HepG2 (cell line): Measurements from ENCODE around the gene FBXW8.

Experiments
- JUND ChIP-seq: sonication (generic); formaldehyde crosslinking; IDR thresholded peaks from 2 replicates; pipeline ENCODE4 v1.8.0; 2022; ENCODE audit warnings: mild to moderate bottlenecking, missing genetic modification reagents
- ZFYVE20 ChIP-seq: sonication (generic); formaldehyde crosslinking; IDR thresholded peaks from 2 replicates; pipeline ENCODE4 v1.8.0; 2023; ENCODE audit warnings: low read depth, mild to moderate bottlenecking, moderate library complexity, missing genetic modification reagents, borderline replicate concordance
- ZNF430 ChIP-seq: sonication (generic); formaldehyde crosslinking; IDR thresholded peaks from 2 replicates; pipeline ENCODE4 v1.9.0; 2021; ENCODE audit warnings: mild to moderate bottlenecking, missing genetic modification reagents
- TF ChIP-seq, protein P1 (sequence below): sonication (generic); formaldehyde crosslinking; IDR thresholded peaks from 2 replicates; pipeline ENCODE4 v1.5.1; 2020; ENCODE audit warnings: mild to moderate bottlenecking, moderate library complexity, missing genetic modification reagents

DNA sequence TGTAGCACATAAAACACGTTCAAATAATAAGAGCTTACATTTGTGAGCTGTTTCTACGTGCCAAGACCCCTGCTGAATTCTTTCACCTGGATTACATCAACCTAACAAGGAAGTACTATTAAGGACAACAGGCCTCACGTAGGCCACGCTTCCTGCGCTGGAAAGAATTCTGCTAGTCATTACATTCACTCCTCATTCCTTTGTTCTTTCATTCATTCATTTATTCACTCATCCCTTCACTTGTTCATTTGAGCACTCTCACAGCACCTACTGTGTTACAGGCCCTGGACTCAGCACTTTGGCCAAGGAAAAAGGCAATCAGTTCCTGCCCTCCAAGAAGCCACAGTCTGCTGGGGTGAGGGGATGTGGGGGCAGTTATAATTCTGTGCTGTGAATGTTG lies 160.3 kb downstream of the FBXW8 start:
- TF ChIP-seq, protein P1, sequence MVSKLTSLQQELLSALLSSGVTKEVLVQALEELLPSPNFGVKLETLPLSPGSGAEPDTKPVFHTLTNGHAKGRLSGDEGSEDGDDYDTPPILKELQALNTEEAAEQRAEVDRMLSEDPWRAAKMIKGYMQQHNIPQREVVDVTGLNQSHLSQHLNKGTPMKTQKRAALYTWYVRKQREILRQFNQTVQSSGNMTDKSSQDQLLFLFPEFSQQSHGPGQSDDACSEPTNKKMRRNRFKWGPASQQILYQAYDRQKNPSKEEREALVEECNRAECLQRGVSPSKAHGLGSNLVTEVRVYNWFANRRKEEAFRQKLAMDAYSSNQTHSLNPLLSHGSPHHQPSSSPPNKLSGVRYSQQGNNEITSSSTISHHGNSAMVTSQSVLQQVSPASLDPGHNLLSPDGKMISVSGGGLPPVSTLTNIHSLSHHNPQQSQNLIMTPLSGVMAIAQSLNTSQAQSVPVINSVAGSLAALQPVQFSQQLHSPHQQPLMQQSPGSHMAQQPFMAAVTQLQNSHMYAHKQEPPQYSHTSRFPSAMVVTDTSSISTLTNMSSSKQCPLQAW, result no peak
- no peak for TF ChIP-seq JUND (CRISPR knock-in tag)
- TF ChIP-seq ZNF430 (CRISPR knock-in tag), result no peak
- TF ChIP-seq ZFYVE20 (CRISPR knock-in tag), result no peak
